Mucosa of gallbladder (tissue), 1 donor: ENCODE measurements around the gene CPAMD8. TPM values are rescaled to one million over a fixed set of nuclear protein-coding genes. Genes with fewer than 3 reads are reported as not detected.
"Not testable (repeated sequence)": the region's sequence is repeated elsewhere in the genome, so short reads cannot be mapped to it uniquely, and the experiment has no call there.

ENCODE experiments used
- DNase-seq: peaks from one replicate; pipeline ENCODE4 v3.0.0-alpha.2; 2020; ENCODE audit warnings: low spot score
- total RNA-seq: library from RNA; stranded (reverse); gene quantifications from one replicate; pipeline ENCODE4 v1.2.1, GENCODE V29; 2021
- donor health status: DM: no; HTN: no; CAD: no.

The CPAMD8 gene
- total RNA-seq, 1 donor from 2014 or later: 2.9 TPM

- peak; percentile 13 for DNase-seq
These were observed 24.9 kb downstream of the CPAMD8 start for GRCh38 chr19:17001603-17002183.

- no peak for DNase-seq
These were observed 27.9 kb downstream of the CPAMD8 start for GRCh38 chr19:16998635-16999194.

DNA sequence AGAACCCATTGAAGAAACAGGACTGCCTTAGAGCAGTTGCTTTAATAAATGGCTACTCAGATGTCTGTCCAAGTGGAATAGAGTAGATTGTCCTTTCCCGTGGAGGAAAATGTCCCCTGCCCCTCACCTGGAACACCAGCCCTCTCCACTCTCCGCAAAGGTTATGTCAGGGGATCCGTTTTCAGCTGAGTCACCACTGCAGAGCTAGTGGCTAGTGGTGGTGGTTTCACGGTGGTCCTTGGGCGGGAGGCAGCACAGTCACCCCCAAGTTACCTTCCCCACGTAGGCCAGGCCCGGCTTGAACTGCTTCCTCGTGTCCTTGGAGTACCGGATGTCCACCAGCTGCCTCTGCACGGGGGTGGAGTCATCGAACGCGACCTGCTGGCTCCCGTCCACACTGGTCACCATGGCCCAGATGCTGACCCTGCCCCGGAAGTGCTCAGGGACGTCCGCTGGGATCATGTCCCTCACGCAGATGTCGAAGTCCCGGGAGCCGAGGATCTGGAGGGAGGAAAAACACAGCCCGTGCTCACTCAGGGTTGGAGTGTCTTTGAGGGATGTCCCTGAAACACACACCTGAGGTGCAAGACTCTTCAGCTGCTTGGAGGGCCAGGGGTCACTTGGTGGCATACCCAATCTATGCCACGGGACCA is 29.6 kb downstream of the CPAMD8 start:
- not testable (repeated sequence) for DNase-seq

DNA sequence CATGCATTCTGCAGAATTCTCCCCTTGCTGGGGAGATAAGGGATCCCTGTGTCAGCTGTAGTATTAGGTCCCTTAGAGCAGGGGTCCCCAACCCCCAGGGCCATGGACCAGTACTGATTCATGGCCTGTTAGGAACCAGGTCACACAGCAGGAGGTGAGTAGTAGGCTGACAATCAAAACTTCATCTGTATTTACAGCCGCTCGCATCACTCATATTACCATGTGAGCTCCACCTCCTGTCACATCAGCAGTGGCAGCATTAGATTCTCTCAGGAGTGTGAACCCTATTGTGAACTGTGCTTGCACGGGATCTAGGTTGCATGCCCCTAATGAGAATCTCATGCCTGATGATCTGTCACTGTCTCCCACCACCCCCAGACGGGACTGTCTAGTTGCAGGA is 37.9 kb downstream of the CPAMD8 start:
- DNase-seq: no peak

DNA sequence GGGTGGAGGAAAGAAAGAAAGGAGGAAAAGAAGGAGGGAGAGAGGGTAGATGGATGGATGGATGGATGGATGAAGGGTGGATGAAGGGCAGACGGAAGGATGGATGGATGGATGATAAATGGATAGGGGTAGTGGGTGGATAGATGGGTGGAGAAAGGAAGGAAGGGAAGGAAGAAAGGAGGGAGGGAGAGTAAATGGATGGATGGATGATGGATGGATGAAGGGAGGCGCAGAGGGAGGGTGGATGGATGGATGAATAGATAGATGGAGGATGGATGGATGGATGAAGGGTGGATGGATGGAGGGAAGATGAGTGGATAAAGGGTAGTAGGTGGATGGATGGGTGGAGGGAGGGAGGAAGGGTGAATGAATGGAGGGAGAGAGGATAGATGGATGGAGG is 41.2 kb downstream of the CPAMD8 start:
- DNase-seq: no peak

DNA sequence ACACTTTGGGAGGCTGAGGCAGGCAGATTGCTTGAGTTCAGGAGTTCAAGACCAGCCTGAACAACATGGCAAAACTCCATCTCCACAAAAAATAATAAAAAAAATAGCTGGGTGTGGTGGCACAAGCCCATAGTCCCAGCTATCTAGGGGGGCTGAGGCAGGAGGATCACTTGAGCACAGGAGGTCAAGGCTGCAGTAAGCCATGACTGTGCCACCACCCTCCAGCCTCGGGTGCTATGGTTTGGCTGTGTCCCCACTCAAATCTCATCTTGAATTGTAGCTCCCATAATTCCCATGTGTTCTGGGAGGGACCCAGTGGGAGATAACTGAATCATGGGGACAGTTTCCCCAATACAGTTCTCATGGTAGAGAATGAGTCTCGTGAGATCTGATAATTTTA is 44.0 kb downstream of the CPAMD8 start:
- not testable (repeated sequence) for DNase-seq

DNA sequence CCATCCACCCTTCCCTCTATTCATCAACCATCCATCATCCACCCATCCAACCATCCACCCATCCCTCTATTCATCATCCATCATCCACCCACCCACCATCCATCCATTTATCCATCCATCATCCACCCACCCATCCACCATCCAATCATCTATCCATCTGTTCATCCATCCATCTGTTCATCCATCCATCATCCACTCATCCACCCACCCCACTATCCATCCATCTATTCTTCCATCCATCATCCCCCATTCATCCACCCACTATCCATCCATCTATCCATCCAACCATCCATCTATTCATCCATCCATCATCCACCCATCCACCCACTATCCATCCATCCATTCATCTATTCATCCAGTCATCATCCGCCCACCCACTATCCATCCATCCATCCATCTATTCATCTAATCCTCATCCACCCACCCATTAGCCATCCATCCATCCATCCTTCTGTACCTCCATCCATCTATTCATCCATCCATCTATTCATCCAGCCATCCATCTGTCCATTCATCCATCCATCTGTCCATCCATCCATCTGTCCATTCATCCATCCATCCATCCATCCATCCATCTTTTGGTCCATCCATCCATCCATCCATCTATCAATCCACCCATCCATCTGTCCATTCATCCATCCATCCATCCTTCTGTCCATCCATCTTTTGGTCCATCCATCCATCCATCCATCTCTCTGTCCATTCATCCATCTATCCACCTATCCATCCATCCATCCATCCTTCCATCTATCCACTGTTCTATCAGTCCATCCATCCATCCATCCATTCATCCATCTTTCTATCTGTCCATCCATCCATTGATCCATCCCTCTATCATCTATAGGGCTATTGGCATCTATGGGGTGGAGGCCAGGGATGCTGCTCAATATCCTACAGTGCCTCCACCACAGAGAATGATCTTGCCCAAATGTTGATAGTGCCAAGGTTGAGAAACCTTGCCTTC is 47.5 kb downstream of the CPAMD8 start:
- DNase-seq: no peak

DNA sequence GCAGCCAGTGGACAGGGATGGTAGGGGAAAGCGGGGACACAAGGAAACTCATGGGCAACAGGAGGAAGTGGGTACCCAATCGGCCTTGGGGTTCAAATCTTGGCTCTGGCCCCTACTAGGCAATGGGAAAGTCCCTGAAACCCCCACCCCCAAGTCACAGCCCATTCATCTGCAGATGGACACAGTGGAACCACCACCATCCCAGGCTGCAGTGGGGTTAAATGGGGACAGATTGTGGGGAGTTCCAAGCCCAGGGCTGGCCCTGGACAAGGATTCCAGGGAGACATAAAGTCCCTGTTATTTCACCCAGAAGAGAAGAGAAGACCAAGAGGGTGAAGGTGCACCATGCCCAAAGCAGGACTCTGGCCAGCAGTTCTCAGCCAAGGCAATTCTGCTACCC is 48.5 kb downstream of the CPAMD8 start:
- DNase-seq: no peak

GRCh38 chr19:16977306-16977705 is 49.3 kb downstream of the CPAMD8 start:
- DNase-seq: no peak

- no peak for DNase-seq
These were observed 50.2 kb downstream of the CPAMD8 start for GRCh38 chr19:16976446-16976845.

DNA sequence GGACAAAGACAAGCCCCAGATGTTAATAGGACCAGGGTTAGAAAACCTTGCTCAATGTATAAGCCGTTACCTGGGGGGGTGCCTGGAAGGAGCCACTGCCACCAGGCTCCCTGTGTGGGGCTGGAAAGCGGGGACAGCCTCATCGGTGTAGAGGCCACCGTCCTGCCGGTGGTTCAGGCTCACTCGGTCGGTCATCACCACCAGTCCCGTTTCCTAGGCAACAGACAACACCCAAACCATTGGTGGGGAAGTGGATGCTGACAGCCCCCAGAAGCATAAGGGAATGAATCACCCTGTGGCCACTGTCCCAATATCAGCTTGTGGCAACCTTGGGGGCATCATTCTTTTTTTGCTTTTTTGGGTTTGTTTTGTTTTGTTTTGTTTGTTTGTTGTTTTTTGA is 55.8 kb downstream of the CPAMD8 start:
- DNase-seq: no peak

GRCh38 chr19:16969135-16969534 is 57.5 kb downstream of the CPAMD8 start:
- DNase-seq: no peak

DNA sequence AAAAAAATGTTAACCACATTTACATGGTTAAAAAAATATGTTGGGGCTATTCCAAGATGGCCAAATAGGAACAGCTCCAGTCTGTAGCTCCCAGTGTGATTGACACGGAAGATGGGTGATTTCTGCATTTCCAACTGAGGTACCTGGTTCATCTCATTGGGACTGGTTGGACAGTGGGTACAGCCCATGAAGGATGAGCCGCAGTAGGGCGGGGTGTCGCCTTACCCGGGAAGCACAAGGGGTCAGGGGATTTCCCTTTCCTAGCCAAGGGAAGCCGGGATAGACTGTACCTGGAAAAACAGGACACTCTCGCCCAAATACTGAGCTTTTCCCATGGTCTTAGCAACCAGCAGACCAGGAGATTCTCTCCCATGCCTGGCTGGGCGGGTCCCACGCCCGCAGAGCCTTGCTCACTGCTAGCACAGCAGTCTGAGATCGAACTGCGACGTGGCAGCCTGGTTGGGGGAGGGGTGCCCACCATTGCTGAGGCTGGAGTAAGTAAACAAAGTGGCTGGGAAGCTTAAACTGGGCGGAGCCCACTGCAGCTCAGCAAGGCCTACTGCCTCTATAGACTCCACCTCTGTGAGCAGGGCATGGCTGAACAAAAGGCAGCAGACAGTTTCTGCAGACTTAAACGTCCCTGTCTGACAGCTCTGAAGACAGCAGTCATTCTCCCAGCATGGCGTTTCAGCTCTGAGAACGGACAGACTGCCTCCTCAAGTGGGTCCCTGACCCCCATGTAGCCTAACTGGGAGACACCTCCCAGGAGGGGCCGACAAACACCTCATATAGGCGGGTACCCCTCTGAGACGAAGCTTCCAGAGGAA is 65.4 kb downstream of the CPAMD8 start:
- peak; percentile 15 for DNase-seq

DNA sequence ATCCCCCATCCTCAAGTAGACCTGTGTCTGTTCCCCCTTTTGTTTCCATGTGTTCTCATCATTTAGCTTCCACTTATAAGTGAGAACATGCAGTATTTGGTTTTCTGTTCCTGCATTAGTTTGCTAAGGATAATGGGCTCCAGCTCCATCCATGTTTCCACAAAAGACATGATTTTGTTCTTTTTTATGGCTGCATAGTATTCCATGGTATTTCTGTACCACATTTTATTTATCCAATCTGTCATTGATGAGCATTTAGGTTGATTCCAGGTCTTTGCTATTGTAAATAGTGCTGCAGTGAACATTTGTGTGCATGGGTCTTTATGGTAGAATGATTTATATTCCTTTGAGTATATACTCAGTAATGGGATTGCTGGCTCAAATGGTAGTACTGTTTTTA is 68.3 kb downstream of the CPAMD8 start:
- not testable (repeated sequence) for DNase-seq

GRCh38 chr19:16957855-16958254 is 68.8 kb downstream of the CPAMD8 start:
- no peak for DNase-seq

DNA sequence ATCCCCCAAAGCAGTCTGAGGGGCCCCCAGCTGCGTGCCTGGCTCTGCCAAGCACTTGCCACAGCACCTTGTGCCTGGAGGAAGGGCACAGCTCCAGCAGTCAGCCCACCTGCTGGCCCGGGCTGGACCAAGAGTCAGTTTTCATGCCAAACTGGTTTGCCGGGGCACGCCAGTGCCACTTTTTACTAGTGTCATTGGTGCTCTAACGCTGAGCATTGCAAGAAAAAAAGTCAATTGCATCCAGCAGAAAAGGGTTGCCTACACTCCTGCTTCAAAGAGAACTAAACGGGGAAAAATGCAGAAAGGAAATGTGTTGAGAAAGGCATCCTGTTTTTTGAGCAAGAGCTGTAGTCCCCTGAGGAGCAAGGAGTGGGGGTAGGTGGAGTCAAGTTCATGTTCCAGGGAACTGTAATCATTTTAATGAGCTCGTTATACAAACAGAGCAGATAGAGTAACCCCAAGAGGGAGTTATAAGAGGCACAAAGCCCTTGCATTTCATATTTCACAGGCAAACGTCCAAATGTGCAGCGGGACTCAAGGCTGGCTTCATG is 69.4 kb downstream of the CPAMD8 start:
- DNase-seq: no peak

DNA sequence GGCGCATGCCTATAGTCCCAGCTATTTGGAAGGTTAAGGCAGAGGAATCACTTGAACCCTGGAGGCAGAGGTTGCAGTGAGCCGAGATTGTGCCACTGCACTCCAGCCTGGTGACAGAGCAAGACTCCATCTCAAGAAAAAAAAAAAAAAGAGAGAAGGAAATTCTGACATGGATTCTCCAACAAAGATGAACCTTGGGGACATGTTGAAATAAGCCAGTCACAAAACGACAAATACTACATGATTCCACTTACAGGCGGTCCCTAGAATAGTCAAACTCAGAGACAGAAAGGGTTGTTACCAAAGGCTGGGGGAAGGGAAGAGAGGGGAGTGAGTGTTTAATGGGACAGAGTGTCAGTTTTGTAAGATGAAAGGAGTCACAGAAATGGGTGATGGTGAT is 71.4 kb downstream of the CPAMD8 start:
- no peak for DNase-seq

DNA sequence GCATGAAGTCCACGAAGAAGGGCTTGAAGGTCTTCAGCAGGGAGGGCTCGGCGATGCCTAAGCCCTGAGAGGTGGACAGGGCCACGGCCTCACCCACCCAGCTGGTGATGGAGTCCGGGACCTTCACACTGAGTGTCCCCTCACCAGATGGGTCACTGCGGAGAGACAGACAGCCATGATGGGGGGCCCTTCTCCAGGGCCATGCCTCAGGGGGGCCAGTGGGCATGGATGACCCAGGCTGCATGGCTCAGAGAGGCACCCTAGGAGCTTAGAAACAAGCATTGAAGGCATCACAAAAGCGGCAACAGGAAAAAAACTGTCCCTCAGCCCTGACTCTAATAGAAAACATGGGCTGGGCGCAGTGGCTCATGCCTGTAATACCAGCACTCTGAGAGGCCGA is 74.6 kb downstream of the CPAMD8 start:
- DNase-seq: no peak

- no peak for DNase-seq
These were observed 75.1 kb downstream of the CPAMD8 start for GRCh38 chr19:16951529-16951928.

DNA sequence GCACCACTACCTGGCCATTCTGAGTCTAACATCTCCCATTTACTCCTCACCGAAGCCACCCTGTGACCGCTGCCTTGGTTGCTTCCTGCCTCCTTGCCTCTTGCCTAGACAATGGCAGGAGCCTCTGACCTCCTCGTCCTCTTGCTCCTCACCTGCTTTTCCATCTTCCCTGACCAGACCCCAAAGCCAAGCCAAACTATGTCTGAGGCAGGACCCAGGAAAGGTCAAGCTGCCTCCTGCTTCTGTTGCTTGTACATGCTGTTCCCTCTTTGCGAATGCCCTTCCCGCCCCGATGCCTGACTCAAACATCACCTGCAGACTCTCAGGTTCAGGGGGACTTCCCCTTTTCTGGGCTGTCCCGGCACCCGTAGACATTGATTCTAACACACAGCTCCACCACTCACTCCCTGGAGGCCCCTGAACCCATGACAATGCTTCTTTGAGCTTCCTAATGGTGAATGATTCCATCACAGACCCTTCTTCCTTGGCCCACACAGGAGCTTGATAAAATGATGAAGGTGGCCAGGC is 77.0 kb downstream of the CPAMD8 start:
- DNase-seq: no peak
